Measurements from ENCODE around the gene ROBO1. TPM values are rescaled to one million over a fixed set of nuclear protein-coding genes. Genes with fewer than 3 reads are reported as not detected.

The ROBO1 gene
- total RNA-seq, 1 donor from 2014 or later, result 169 TPM

DNA sequence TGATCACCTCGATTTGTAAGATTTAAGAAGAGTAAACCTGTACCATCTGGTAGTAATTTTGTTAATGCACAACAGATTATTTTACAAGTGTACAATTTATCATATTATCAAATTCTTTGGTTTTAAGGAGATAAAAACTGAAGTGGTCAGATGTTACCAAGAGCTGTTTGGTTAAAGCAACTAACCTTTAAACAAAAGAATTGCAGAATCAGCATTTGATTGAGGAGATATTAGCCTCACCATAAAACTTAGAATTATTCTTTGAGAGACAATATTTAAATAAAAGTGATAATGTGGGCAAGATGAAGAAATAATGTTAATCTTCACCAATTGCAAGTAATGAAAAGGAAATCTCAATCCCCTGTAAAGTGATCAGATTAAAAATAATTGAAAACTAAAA, 1034.9 kb downstream of the ROBO1 start:
- Mint-ChIP-seq H3K36me3 (no peaks in the 10 kb centered on the region), H3K4me3 (no peak overlapping the region), H3K9me3 (no peaks in the 10 kb centered on the region), H3K4me1 (peaks cover 20% of the 10 kb centered on the region), H3K27ac (no peak overlapping the region), H3K27me3 (ENCODE audit: insufficient read depth, low read depth) (no peaks in the 10 kb centered on the region)
- no peak overlapping the region for H3K4me2 ChIP-seq
- no peaks in the 10 kb centered on the region for H3K36me3 ChIP-seq
- peaks cover 15% of the 10 kb centered on the region for H3F3A ChIP-seq (ENCODE audit: low read depth)
- H3K4me3 ChIP-seq, result no peak overlapping the region
- TF ChIP-seq EZH2phosphoT487 (IDR thresholded peaks at IDR 0.05) (no peak), EZH2 (IDR thresholded peaks at IDR 0.05) (no peak)
- TF ChIP-seq, protein P1, sequence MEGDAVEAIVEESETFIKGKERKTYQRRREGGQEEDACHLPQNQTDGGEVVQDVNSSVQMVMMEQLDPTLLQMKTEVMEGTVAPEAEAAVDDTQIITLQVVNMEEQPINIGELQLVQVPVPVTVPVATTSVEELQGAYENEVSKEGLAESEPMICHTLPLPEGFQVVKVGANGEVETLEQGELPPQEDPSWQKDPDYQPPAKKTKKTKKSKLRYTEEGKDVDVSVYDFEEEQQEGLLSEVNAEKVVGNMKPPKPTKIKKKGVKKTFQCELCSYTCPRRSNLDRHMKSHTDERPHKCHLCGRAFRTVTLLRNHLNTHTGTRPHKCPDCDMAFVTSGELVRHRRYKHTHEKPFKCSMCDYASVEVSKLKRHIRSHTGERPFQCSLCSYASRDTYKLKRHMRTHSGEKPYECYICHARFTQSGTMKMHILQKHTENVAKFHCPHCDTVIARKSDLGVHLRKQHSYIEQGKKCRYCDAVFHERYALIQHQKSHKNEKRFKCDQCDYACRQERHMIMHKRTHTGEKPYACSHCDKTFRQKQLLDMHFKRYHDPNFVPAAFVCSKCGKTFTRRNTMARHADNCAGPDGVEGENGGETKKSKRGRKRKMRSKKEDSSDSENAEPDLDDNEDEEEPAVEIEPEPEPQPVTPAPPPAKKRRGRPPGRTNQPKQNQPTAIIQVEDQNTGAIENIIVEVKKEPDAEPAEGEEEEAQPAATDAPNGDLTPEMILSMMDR (IDR thresholded peaks at IDR 0.05), result no peak
- no peak overlapping the region for H3K9ac ChIP-seq
- peaks cover 7% of the 10 kb centered on the region for H4K20me1 ChIP-seq (ENCODE audit: low read depth)
- no peak overlapping the region for H3K27ac ChIP-seq
- no peak overlapping the region for H2AFZ ChIP-seq (replicated peaks)
- no peaks in the 10 kb centered on the region for H3K9me3 ChIP-seq (ENCODE audit: low read depth)
- peaks cover 41% of the 10 kb centered on the region for H3K4me1 ChIP-seq
- peaks cover 68% of the 10 kb centered on the region for H3K79me2 ChIP-seq (ENCODE audit: low read depth)
- no peaks in the 10 kb centered on the region for H3K27me3 ChIP-seq
- DNase-seq (ENCODE audit: low spot score), result no peak

DNA sequence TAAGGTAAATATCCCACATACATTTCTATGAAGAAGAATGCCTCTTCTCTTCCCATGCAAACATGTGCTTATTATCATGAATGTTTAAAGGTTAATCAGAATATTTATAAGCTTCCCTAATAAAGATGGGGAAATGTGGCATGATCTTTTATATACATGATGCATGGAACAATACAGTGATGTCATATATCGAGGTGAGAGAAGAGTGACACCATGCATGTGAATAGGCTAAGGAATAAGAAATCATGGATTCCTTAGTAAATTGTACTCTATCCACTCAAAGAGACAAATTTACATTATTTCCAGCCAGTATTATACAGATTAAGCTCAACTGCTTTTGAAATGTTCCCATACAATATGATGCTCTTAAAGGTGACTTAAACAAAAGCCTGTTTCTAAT, 1035.3 kb downstream of the ROBO1 start:
- peaks cover 41% of the 10 kb centered on the region for H3K4me1 ChIP-seq
- no peak overlapping the region for H3K4me2 ChIP-seq
- no peak overlapping the region for H3K9ac ChIP-seq
- H3K36me3 ChIP-seq, result no peaks in the 10 kb centered on the region
- no peak for TF ChIP-seq EZH2phosphoT487 (IDR thresholded peaks at IDR 0.05)
- no peak for TF ChIP-seq EZH2 (IDR thresholded peaks at IDR 0.05)
- TF ChIP-seq, protein P1 (IDR thresholded peaks at IDR 0.05), result no peak
- Mint-ChIP-seq H3K36me3 (no peaks in the 10 kb centered on the region), H3K4me1 (peaks cover 18% of the 10 kb centered on the region), H3K9me3 (no peaks in the 10 kb centered on the region), H3K4me3 (no peak overlapping the region), H3K27me3 (ENCODE audit: insufficient read depth, low read depth) (no peaks in the 10 kb centered on the region), H3K27ac (no peak overlapping the region)
- DNase-seq (ENCODE audit: low spot score), result no peak
- no peaks in the 10 kb centered on the region for H3K9me3 ChIP-seq (ENCODE audit: low read depth)
- H3K27me3 ChIP-seq, result no peaks in the 10 kb centered on the region
- no peak overlapping the region for H3K4me3 ChIP-seq
- H3F3A ChIP-seq (ENCODE audit: low read depth), result peaks cover 15% of the 10 kb centered on the region
- H2AFZ ChIP-seq (replicated peaks), result no peak overlapping the region
- H4K20me1 ChIP-seq (ENCODE audit: low read depth), result peaks cover 7% of the 10 kb centered on the region
- H3K27ac ChIP-seq, result no peak overlapping the region
- H3K79me2 ChIP-seq (ENCODE audit: low read depth), result peaks cover 70% of the 10 kb centered on the region

DNA sequence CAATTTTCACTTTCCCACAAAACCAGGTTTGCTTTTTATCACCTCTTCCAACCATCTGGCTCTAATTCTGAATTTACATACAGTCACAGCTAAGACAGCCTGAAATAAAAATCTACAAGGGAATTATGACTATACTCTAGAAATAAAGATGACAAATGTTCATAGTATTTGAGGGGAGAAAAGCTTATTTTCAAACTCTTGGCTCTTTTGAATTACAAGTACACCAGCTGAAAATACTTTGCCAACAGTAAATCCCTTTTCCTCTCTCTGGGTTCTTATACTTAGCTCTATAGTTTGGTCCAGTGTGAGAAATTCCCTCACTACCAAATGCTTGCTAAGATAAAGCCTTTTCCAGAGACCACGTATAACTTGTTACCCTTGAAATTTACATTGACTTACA, 1037.9 kb downstream of the ROBO1 start:
- TF ChIP-seq, protein P1 (IDR thresholded peaks at IDR 0.05), result no peak
- no peak for TF ChIP-seq EZH2 (IDR thresholded peaks at IDR 0.05)
- no peak for TF ChIP-seq EZH2phosphoT487 (IDR thresholded peaks at IDR 0.05)
- H2AFZ ChIP-seq (replicated peaks), result no peak overlapping the region
- Mint-ChIP-seq H3K4me1 (peaks cover 30% of the 10 kb centered on the region), H3K27ac (no peak overlapping the region), H3K36me3 (no peaks in the 10 kb centered on the region), H3K27me3 (ENCODE audit: insufficient read depth, low read depth) (no peaks in the 10 kb centered on the region), H3K4me3 (no peak overlapping the region), H3K9me3 (no peaks in the 10 kb centered on the region)
- no peaks in the 10 kb centered on the region for H3K9me3 ChIP-seq (ENCODE audit: low read depth)
- H3K27ac ChIP-seq, result peak overlapping the region; percentile 78
- peak overlapping the region; percentile 58 for H3K4me2 ChIP-seq
- no peaks in the 10 kb centered on the region for H3K36me3 ChIP-seq
- peaks cover 63% of the 10 kb centered on the region for H3K4me1 ChIP-seq
- peaks cover 19% of the 10 kb centered on the region for H3F3A ChIP-seq (ENCODE audit: low read depth)
- no peak for DNase-seq (ENCODE audit: low spot score)
- H4K20me1 ChIP-seq (ENCODE audit: low read depth), result peaks cover 20% of the 10 kb centered on the region
- H3K4me3 ChIP-seq, result no peak overlapping the region
- no peaks in the 10 kb centered on the region for H3K27me3 ChIP-seq
- no peak overlapping the region for H3K9ac ChIP-seq
- peaks cover 81% of the 10 kb centered on the region for H3K79me2 ChIP-seq (ENCODE audit: low read depth)
